Measurements from ENCODE around the gene DLGAP5. TPM values are rescaled to one million over a fixed set of nuclear protein-coding genes. Genes with fewer than 3 reads are reported as not detected.

Gene DLGAP5
- total and polyA plus RNA-seq, 12 donors: 0.07 to 5.1 (median 0.41) TPM; not detected in 5

GRCh38 chr14:55115460-55115859 lies 75.9 kb downstream of the DLGAP5 start:
- ATAC-seq: no peak
- Histone ChIP-seq H3K27ac (no peak overlapping the region), H3K4me1 (peaks cover 10 to 49% (median 44%) of the 10 kb centered on the region in 9 donors), H3K36me3 (no peaks in the 10 kb centered on the region), H3K4me3 (no peak overlapping the region), H3K9me3 (no peaks in the 10 kb centered on the region), H3K27me3 (no peaks in the 10 kb centered on the region)
- no peak for TF ChIP-seq CTCF (IDR thresholded peaks at IDR 0.05)
- intact Hi-C loops (cut with DNase I): no loop called here
- no peak for DNase-seq
- whole genome bisulfite sequencing, 2 donors: 25 to 37% methylated on average over 3 of the region's 3 CpGs

- Histone ChIP-seq H3K4me1 (peaks cover 10 to 42% (median 36%) of the 10 kb centered on the region in 9 donors), H3K27ac (no peak overlapping the region), H3K27me3 (no peaks in the 10 kb centered on the region), H3K36me3 (no peaks in the 10 kb centered on the region), H3K4me3 (no peak overlapping the region), H3K9me3 (no peaks in the 10 kb centered on the region)
- ATAC-seq (no peak), DNase-seq (no peak)
- TF ChIP-seq CTCF (IDR thresholded peaks at IDR 0.05): no peak
- intact Hi-C loops (cut with DNase I): no loop called here
- WGBS, 2 donors: 69 to 81% methylated on average over 2 of the region's 2 CpGs
These were observed 76.7 kb downstream of the DLGAP5 start for GRCh38 chr14:55114720-55115119.

- 84 to 98% methylated on average over 10 of the region's 10 CpGs for WGBS, 2 donors
- H3K27me3 ChIP-seq: no peaks in the 10 kb centered on the region
These were observed 80.2 kb downstream of the DLGAP5 start for GRCh38 chr14:55111122-55111708.

GRCh38 chr14:55109836-55110235 lies 81.5 kb downstream of the DLGAP5 start:
- H3K27ac ChIP-seq: no peak overlapping the region
- no peaks in the 10 kb centered on the region for H3K36me3 ChIP-seq
- no peak for TF ChIP-seq CTCF (IDR thresholded peaks at IDR 0.05)
- DNase-seq (no peak), ATAC-seq (no peak)
- intact Hi-C loops (cut with DNase I): no loop called here
- peaks cover 0 to 3% (median 0%) of the 10 kb centered on the region in 11 donors for H3K9me3 ChIP-seq
- no peaks in the 10 kb centered on the region for H3K27me3 ChIP-seq
- peaks cover 14 to 46% (median 39%) of the 10 kb centered on the region in 9 donors for H3K4me1 ChIP-seq
- 89 to 98% methylated on average over 1 of the region's 1 CpG for WGBS, 2 donors
- H3K4me3 ChIP-seq: no peak overlapping the region

More at GRCh38 chr14:55111122-55111708, 80.2 kb downstream of the DLGAP5 start:
- DNase-seq (no peak), ATAC-seq (no peak)
- intact Hi-C loops (cut with DNase I): no loop called here
- Histone ChIP-seq H3K36me3 (no peaks in the 10 kb centered on the region), H3K4me3 (no peak overlapping the region), H3K27ac (no peak overlapping the region), H3K4me1 (peaks cover 9 to 40% (median 34%) of the 10 kb centered on the region in 9 donors), H3K9me3 (no peaks in the 10 kb centered on the region)
- no peak for TF ChIP-seq CTCF (IDR thresholded peaks at IDR 0.05)
